ENCODE data around the gene SLFN11. TPM values are rescaled to one million over a fixed set of nuclear protein-coding genes. Genes with fewer than 3 reads are reported as not detected.
"Not testable (repeated sequence)": the region's sequence is repeated elsewhere in the genome, so short reads cannot be mapped to it uniquely, and the experiment has no call there.

Gene SLFN11
- total RNA-seq (2011; cell fraction: chromatin; rRNA removed; ENCODE audit: low replicate concordance): 0.23 and 0.42 TPM in 2 replicates
- 0.17 TPM in 1 of 2 replicates, not detected in the other for total RNA-seq (2011; cell fraction: nucleolus; rRNA removed)
- 0.08 TPM in 1 of 2 replicates, not detected in the other for total RNA-seq (2011; cell fraction: nucleoplasm; rRNA removed)
- total RNA-seq (2014; rRNA removed) (not detected in 2 replicates), total RNA-seq (2014; rRNA removed; fragmentation: Illumina TruSeq; extraction: Trizol) (not detected in 2 replicates), total RNA-seq (2015; rRNA removed; fragmentation: Illumina TruSeq; extraction: Trizol) (not detected in 2 replicates), total RNA-seq (2021) (0.04 and 0.20 TPM in 2 replicates), polyA plus RNA-seq (2011; rRNA removed) (0.05 and 0.21 TPM in 2 replicates), polyA plus RNA-seq (2014; fragmentation: Illumina TruSeq; extraction: Trizol) (not detected in 2 replicates), polyA plus RNA-seq (2014; fragmentation: Nextera tagmentation; extraction: Ambion mirVana) (not detected), polyA plus RNA-seq (2014; rRNA removed) (not detected in 2 replicates), polyA minus RNA-seq (2011; rRNA and poly(A)+ RNA removed) (0.42 TPM in 1 of 2 replicates, not detected in the other), Bru-seq, nascent RNA (percentile 8 among the genes with signal in this experiment), BruChase-seq, experiment 1, labeled RNA remaining after a 2-hour chase (percentile 8 among the genes with signal in this experiment), BruChase-seq, experiment 2, labeled RNA remaining after a 6-hour chase (percentile 12 among the genes with signal in this experiment)
- polyA plus RNA-seq (2011; cell fraction: cytosol; rRNA removed): 0.21 TPM in 1 of 2 replicates, not detected in the other
- polyA plus RNA-seq (2011; cell fraction: nucleus; rRNA removed): 0.23 TPM in 1 of 2 replicates, not detected in the other
- 0.07 TPM in 1 of 2 replicates, not detected in the other for polyA plus RNA-seq (2012)
- 1.7 TPM in 1 of 2 replicates, not detected in the other for polyA minus RNA-seq (2011; cell fraction: cytosol; rRNA and poly(A)+ RNA removed)
- polyA minus RNA-seq (2011; cell fraction: nucleus; rRNA and poly(A)+ RNA removed): 0.27 TPM in 1 of 2 replicates, not detected in the other
- long read RNA-seq, experiment 1: 0 reads
- long read RNA-seq, experiment 2: 0 reads
- long read RNA-seq, experiment 3: 0 reads

- Histone ChIP-seq H3K27me3 (ENCODE audit: control insufficient read depth in 2 of 2, insufficient read depth in 2 of 2, low read length in 2 of 2) (peaks cover 13 to 16% of the 10 kb centered on the region in 2 experiments; a peak in 3 of 5 replicates), H2AFZ (ENCODE audit: low read depth, low read length) (no peak within 1 kb of the TSS), H3K27ac (ENCODE audit: extremely low read depth, low read depth, low read length) (no peak within 1 kb of the TSS), H3K9ac (ENCODE audit: insufficient read depth in 1 of 2, low read depth in 2 of 2, low read length in 2 of 2) (peak within 1 kb of the TSS in 1 of 2 experiments; percentile 52; a peak in 1 of 4 replicates), H3K4me1 (replicated peaks in 1 of 2; ENCODE audit: control insufficient read depth in 2 of 2, insufficient read depth in 2 of 2, low read length in 2 of 2) (peaks cover 0 to 8% of the 10 kb centered on the region in 2 experiments; a peak in 2 of 5 replicates), H3K9me1 (ENCODE audit: control insufficient read depth, insufficient read depth, low read length) (no peaks in the 10 kb centered on the region), H3K9me3 (replicated peaks; ENCODE audit: control insufficient read depth, insufficient read depth, low read depth, low read length) (no peaks in the 10 kb centered on the region), H3K36me3 (ENCODE audit: control insufficient read depth, insufficient read depth, low read length) (no peaks in the 10 kb centered on the region), H3K4me2 (ENCODE audit: insufficient read depth, low read length) (0 out of 2 replicates have a peak within 1 kb of the TSS, but pooled peaks have one; percentile 12), H3K4me3 (no peak within 1 kb of the TSS), H3K79me2 (ENCODE audit: control insufficient read depth, insufficient read depth, low read length) (no peaks in the 10 kb centered on the region), H4K20me1 (replicated peaks; ENCODE audit: control insufficient read depth, insufficient read depth, low read length) (no peaks in the 10 kb centered on the region)
- no peak for FAIRE-seq
- WGBS (ENCODE audit: insufficient coverage, low coverage, missing lambda C conversion rate): 10% methylated on average over 21 of the region's 22 CpGs
- TF ChIP-seq EGR1 (conservative IDR thresholded peaks at IDR 0.05): peak; percentile 49
- no peak for TF ChIP-seq HINFP (tag; conservative IDR thresholded peaks at IDR 0.05; ENCODE audit: low read depth)
- CTCF ChIA-PET (ENCODE audit: low intra/inter-chr PET ratio): interaction anchor here (0.6 kb wide), 1 partner anchor 37 kb away, joined by 5 read pairs; no protein-coding TSS in a partner anchor
- peak in 3 of 4 experiments; percentile 6 to 18 (median 7) for DNase-seq (ENCODE audit: extremely low read depth in 1 of 4, low spot score in 3 of 4)
- BruUV-seq (replicated peaks): no TSS peak
- intact Hi-C loops (cut with micrococcal nuclease) (no loop called here), in situ Hi-C loops (cut with MboI) (no loop called here)
- POLR2A ChIA-PET: interaction anchor here (1.0 kb wide), 1 partner anchor 16 kb away, joined by 3 read pairs; no protein-coding TSS in a partner anchor
- ATAC-seq: no peak
These were observed at the start of gene SLFN11 for GRCh38 chr17:35373534-35373983. TSS of gene SLFN11 (minus strand) at chr17:35373621. CDS start at chr17:35363807, 9,814 bp downstream.

GRCh38 chr17:35421069-35421468, 47.6 kb upstream of the SLFN11 start:
- intact Hi-C loops (cut with micrococcal nuclease); H3K9ac ChIP-seq (ENCODE audit: insufficient read depth in 1 of 2, low read depth in 2 of 2, low read length in 2 of 2); CTCF ChIA-PET (ENCODE audit: low intra/inter-chr PET ratio); H3K36me3 ChIP-seq (ENCODE audit: control insufficient read depth, insufficient read depth, low read length); H3K27me3 ChIP-seq (ENCODE audit: control insufficient read depth in 2 of 2, insufficient read depth in 2 of 2, low read length in 2 of 2); H2AFZ ChIP-seq (ENCODE audit: low read depth, low read length); H3K4me2 ChIP-seq (ENCODE audit: insufficient read depth, low read length); H3K9me1 ChIP-seq (ENCODE audit: control insufficient read depth, insufficient read depth, low read length); ATAC-seq; H3K4me3 ChIP-seq; H4K20me1 ChIP-seq (replicated peaks; ENCODE audit: control insufficient read depth, insufficient read depth, low read length); H3K9me3 ChIP-seq (replicated peaks; ENCODE audit: control insufficient read depth, insufficient read depth, low read depth, low read length); FAIRE-seq; H3K4me1 ChIP-seq (replicated peaks in 1 of 2; ENCODE audit: control insufficient read depth in 2 of 2, insufficient read depth in 2 of 2, low read length in 2 of 2); DNase-seq (ENCODE audit: extremely low read depth in 1 of 4, low spot score in 3 of 4); H3K79me2 ChIP-seq (ENCODE audit: control insufficient read depth, insufficient read depth, low read length); H3K27ac ChIP-seq (ENCODE audit: extremely low read depth, low read depth, low read length); in situ Hi-C loops (cut with MboI); BruUV-seq (replicated peaks): not testable (repeated sequence)
- POLR2A ChIA-PET: interaction anchor here (0.6 to 0.7 kb wide), 2 partner anchors 11 to 20 kb away, joined by 3 to 4 read pairs; partner anchors contain the start of gene SLFN12
- 6% methylated on average over 8 of the region's 9 CpGs for WGBS (ENCODE audit: insufficient coverage, low coverage, missing lambda C conversion rate)

Measured in K562 (cell line).